ENCODE measurements around the gene FDCSP.

FDCSP gene

GRCh38 chr4:70225824-70226223, at the start of gene FDCSP:
FDCSP (plus strand) TSS chr4:70226124; CDS start chr4:70231195, 5,071 bp downstream.
- Histone ChIP-seq H3K9ac (ENCODE audit: low read length) (no peak within 1 kb of the TSS), H3K36me3 (ENCODE audit: control insufficient read depth, insufficient read depth, low read length) (no peaks in the 10 kb centered on the region), H3K27me3 (ENCODE audit: control insufficient read depth, insufficient read depth, low read length) (no peaks in the 10 kb centered on the region), H3K9me3 (ENCODE audit: control insufficient read depth, low read length) (no peaks in the 10 kb centered on the region), H3K4me1 (ENCODE audit: control insufficient read depth, insufficient read depth, low read length) (no peaks in the 10 kb centered on the region), H3K4me3 (ENCODE audit: low read length) (no peak within 1 kb of the TSS)

GRCh38 chr4:70177090-70177489, 48.8 kb upstream of the FDCSP start:
- Histone ChIP-seq H3K4me3 (ENCODE audit: low read length) (no peak overlapping the region), H3K27me3 (ENCODE audit: control insufficient read depth, insufficient read depth, low read length) (no peaks in the 10 kb centered on the region), H3K4me1 (ENCODE audit: control insufficient read depth, insufficient read depth, low read length) (no peaks in the 10 kb centered on the region), H3K36me3 (ENCODE audit: control insufficient read depth, insufficient read depth, low read length) (no peaks in the 10 kb centered on the region), H3K9me3 (ENCODE audit: control insufficient read depth, low read length) (no peaks in the 10 kb centered on the region), H3K9ac (ENCODE audit: low read length) (no peak overlapping the region)

DNA sequence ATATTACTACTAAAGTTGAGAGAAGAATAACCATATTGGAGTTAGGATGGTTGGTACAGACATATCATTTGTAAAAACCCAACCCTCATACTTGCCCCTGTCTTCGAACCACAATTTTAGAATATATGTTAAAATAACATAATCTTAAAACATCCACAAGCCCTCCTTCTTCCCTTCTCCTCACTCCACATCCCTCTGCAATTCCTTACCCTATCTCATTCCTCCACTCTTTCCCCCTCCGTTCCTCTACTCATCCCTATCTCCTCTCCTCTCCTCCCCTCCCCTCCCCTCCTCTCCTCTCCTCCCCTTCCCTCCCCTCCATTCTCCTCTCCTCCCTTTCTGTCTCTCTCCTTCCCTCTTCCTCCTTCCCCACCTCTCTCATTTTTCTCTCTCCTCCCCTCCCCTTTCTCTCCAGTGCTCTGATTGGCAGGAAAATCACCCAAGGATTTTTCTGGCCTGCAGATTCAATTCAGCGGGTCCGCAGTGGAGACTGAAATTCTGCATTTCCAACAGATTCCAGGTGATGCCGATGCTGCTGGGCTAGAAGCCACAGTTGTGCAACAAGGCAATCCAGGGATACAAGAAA, 47.8 kb upstream of the FDCSP start:
- no peak overlapping the region for H3K9ac ChIP-seq (ENCODE audit: low read length)
- no peaks in the 10 kb centered on the region for H3K36me3 ChIP-seq (ENCODE audit: control insufficient read depth, insufficient read depth, low read length)
- H3K9me3 ChIP-seq (ENCODE audit: control insufficient read depth, low read length) = no peaks in the 10 kb centered on the region
- no peaks in the 10 kb centered on the region for H3K4me1 ChIP-seq (ENCODE audit: control insufficient read depth, insufficient read depth, low read length)
- no peaks in the 10 kb centered on the region for H3K27me3 ChIP-seq (ENCODE audit: control insufficient read depth, insufficient read depth, low read length)
- no peak overlapping the region for H3K4me3 ChIP-seq (ENCODE audit: low read length)

GRCh38 chr4:70179811-70180210, 46.1 kb upstream of the FDCSP start:
- no peaks in the 10 kb centered on the region for H3K9me3 ChIP-seq (ENCODE audit: control insufficient read depth, low read length)
- no peaks in the 10 kb centered on the region for H3K4me1 ChIP-seq (ENCODE audit: control insufficient read depth, insufficient read depth, low read length)
- no peak overlapping the region for H3K4me3 ChIP-seq (ENCODE audit: low read length)
- H3K36me3 ChIP-seq (ENCODE audit: control insufficient read depth, insufficient read depth, low read length) = no peaks in the 10 kb centered on the region
- no peak overlapping the region for H3K9ac ChIP-seq (ENCODE audit: low read length)
- no peaks in the 10 kb centered on the region for H3K27me3 ChIP-seq (ENCODE audit: control insufficient read depth, insufficient read depth, low read length)

- H3K4me3 ChIP-seq (ENCODE audit: low read length) = no peak overlapping the region
- H3K36me3 ChIP-seq (ENCODE audit: control insufficient read depth, insufficient read depth, low read length) = no peaks in the 10 kb centered on the region
- H3K27me3 ChIP-seq (ENCODE audit: control insufficient read depth, insufficient read depth, low read length) = no peaks in the 10 kb centered on the region
- H3K9ac ChIP-seq (ENCODE audit: low read length) = no peak overlapping the region
- no peaks in the 10 kb centered on the region for H3K4me1 ChIP-seq (ENCODE audit: control insufficient read depth, insufficient read depth, low read length)
- H3K9me3 ChIP-seq (ENCODE audit: control insufficient read depth, low read length) = no peaks in the 10 kb centered on the region
These were observed 44.1 kb upstream of the FDCSP start for GRCh38 chr4:70181864-70182263.

DNA sequence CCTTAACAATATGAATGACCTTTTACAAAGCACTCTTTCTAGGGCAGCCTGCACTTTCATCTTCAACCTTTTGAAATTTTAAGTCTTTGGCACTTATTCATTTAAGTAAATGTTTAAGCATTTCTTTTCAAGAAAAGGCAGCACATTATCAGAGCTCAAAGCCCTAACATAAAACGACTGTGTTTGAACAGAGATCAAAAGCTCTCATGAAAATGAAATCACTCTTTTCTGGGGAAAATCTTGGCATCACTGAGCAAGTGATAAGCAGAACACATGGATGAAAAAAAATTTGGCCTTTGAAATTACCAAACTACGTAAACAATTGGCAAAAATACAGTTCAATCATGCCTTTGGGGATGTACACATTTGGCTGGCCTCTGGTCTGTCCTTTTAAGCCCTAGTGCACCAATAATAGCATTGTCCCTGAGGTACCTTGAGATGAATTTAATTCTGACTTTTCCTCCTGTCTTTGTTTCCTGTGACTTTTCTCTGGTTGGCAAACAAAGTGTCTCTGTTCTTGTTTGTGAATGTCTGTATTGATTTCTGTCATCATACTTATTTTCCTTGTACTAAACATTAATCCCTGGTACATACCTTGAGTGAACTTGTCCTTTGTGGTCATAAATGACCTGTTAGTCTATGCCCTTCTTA, 43.3 kb upstream of the FDCSP start:
- no peaks in the 10 kb centered on the region for H3K36me3 ChIP-seq (ENCODE audit: control insufficient read depth, insufficient read depth, low read length)
- H3K9me3 ChIP-seq (ENCODE audit: control insufficient read depth, low read length) = no peaks in the 10 kb centered on the region
- H3K4me3 ChIP-seq (ENCODE audit: low read length) = no peak overlapping the region
- H3K4me1 ChIP-seq (ENCODE audit: control insufficient read depth, insufficient read depth, low read length) = no peaks in the 10 kb centered on the region
- H3K27me3 ChIP-seq (ENCODE audit: control insufficient read depth, insufficient read depth, low read length) = no peaks in the 10 kb centered on the region
- H3K9ac ChIP-seq (ENCODE audit: low read length) = no peak overlapping the region

- no peaks in the 10 kb centered on the region for H3K27me3 ChIP-seq (ENCODE audit: control insufficient read depth, insufficient read depth, low read length)
- H3K9ac ChIP-seq (ENCODE audit: low read length) = no peak overlapping the region
- H3K4me3 ChIP-seq (ENCODE audit: low read length) = no peak overlapping the region
- no peaks in the 10 kb centered on the region for H3K4me1 ChIP-seq (ENCODE audit: control insufficient read depth, insufficient read depth, low read length)
- no peaks in the 10 kb centered on the region for H3K9me3 ChIP-seq (ENCODE audit: control insufficient read depth, low read length)
- H3K36me3 ChIP-seq (ENCODE audit: control insufficient read depth, insufficient read depth, low read length) = no peaks in the 10 kb centered on the region
These were observed 42.6 kb upstream of the FDCSP start for GRCh38 chr4:70183168-70183939.

- Histone ChIP-seq H3K9me3 (ENCODE audit: control insufficient read depth, low read length) (no peaks in the 10 kb centered on the region), H3K9ac (ENCODE audit: low read length) (no peak overlapping the region), H3K4me3 (ENCODE audit: low read length) (no peak overlapping the region), H3K36me3 (ENCODE audit: control insufficient read depth, insufficient read depth, low read length) (no peaks in the 10 kb centered on the region), H3K27me3 (ENCODE audit: control insufficient read depth, insufficient read depth, low read length) (no peaks in the 10 kb centered on the region), H3K4me1 (ENCODE audit: control insufficient read depth, insufficient read depth, low read length) (no peaks in the 10 kb centered on the region)
These were observed 42.0 kb upstream of the FDCSP start for GRCh38 chr4:70183940-70184246.

DNA sequence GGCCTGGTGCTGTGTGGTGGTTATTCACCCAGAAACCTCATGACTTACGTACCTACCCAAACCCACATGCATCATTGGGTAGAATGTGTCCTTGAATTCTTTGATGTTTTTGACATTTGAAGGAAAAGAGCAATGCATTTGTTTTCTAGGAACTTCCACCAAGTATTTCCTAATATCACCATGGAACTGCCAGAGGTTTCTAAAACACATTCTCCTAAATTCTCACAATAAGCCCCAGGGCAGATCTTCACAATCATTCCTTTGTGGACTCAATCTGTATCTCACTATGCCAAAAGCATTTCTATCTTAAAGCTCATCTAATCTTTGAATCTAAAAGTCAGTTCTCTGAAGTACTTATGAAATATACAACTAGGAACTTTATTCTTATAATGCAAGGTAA, 38.7 kb upstream of the FDCSP start:
- Histone ChIP-seq H3K36me3 (ENCODE audit: control insufficient read depth, insufficient read depth, low read length) (no peaks in the 10 kb centered on the region), H3K4me3 (ENCODE audit: low read length) (no peak overlapping the region), H3K27me3 (ENCODE audit: control insufficient read depth, insufficient read depth, low read length) (no peaks in the 10 kb centered on the region), H3K9me3 (ENCODE audit: control insufficient read depth, low read length) (no peaks in the 10 kb centered on the region), H3K9ac (ENCODE audit: low read length) (no peak overlapping the region), H3K4me1 (ENCODE audit: control insufficient read depth, insufficient read depth, low read length) (no peaks in the 10 kb centered on the region)

DNA sequence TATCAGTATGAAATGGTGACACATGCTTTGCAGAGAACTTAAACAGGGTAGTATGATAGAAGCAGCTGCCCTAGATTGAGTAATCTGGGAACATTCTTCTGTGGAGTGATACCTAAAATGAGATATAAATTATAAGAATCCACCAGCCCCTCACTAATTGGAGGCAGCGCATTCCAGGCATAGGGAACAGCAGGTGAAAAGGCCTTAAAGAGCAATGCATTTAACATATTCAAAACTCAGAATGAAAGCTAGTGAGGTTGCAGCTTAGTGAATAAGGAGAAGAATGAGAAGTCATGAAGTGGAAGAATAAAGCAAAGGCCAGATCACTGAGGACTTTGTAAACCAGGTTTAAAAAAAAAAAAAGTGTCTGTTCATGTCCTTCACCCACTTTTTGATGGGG, 35.3 kb upstream of the FDCSP start:
- Histone ChIP-seq H3K9me3 (ENCODE audit: control insufficient read depth, low read length) (no peaks in the 10 kb centered on the region), H3K9ac (ENCODE audit: low read length) (no peak overlapping the region), H3K4me3 (ENCODE audit: low read length) (no peak overlapping the region), H3K27me3 (ENCODE audit: control insufficient read depth, insufficient read depth, low read length) (no peaks in the 10 kb centered on the region), H3K4me1 (ENCODE audit: control insufficient read depth, insufficient read depth, low read length) (no peaks in the 10 kb centered on the region), H3K36me3 (ENCODE audit: control insufficient read depth, insufficient read depth, low read length) (no peaks in the 10 kb centered on the region)

DNA sequence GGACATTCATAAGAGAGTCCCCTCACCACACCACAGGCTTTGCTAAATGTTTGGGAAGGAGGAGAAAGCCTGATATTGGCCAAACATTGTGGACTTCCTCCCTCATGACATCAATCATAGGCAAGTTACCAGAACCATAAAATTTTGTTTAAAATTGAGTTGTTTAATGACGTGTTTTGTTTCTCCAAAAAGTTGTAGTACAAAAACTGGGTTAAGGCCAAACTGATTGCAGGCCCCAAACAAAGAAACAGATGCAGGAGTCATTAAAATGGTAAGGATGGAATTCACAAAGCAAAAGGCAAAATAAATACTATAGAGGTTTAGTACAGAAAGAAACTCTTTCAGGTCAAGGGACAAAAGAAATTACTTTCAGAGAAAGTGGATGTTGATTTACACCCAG, 34.3 kb upstream of the FDCSP start:
- Histone ChIP-seq H3K9ac (ENCODE audit: low read length) (no peak overlapping the region), H3K27me3 (ENCODE audit: control insufficient read depth, insufficient read depth, low read length) (no peaks in the 10 kb centered on the region), H3K9me3 (ENCODE audit: control insufficient read depth, low read length) (no peaks in the 10 kb centered on the region), H3K36me3 (ENCODE audit: control insufficient read depth, insufficient read depth, low read length) (no peaks in the 10 kb centered on the region), H3K4me3 (ENCODE audit: low read length) (no peak overlapping the region), H3K4me1 (ENCODE audit: control insufficient read depth, insufficient read depth, low read length) (no peaks in the 10 kb centered on the region)

GRCh38 chr4:70192895-70193294, 33.0 kb upstream of the FDCSP start:
- H3K36me3 ChIP-seq (ENCODE audit: control insufficient read depth, insufficient read depth, low read length) = no peaks in the 10 kb centered on the region
- no peak overlapping the region for H3K9ac ChIP-seq (ENCODE audit: low read length)
- H3K4me3 ChIP-seq (ENCODE audit: low read length) = no peak overlapping the region
- no peaks in the 10 kb centered on the region for H3K9me3 ChIP-seq (ENCODE audit: control insufficient read depth, low read length)
- no peaks in the 10 kb centered on the region for H3K4me1 ChIP-seq (ENCODE audit: control insufficient read depth, insufficient read depth, low read length)
- H3K27me3 ChIP-seq (ENCODE audit: control insufficient read depth, insufficient read depth, low read length) = no peaks in the 10 kb centered on the region

Measured in mucosa of stomach (tissue), 1 donor.